Measurements from ENCODE around the gene PRR22. TPM values are rescaled to one million over a fixed set of nuclear protein-coding genes. Genes with fewer than 3 reads are reported as not detected.

PRR22 gene
- total and polyA plus RNA-seq, 9 of the 15 experiments (the other 6 are each of a cell fraction or from before 2014, with no cell fraction given): 0.03 to 12.0 (median 2.0) TPM; not detected in 1

DNA sequence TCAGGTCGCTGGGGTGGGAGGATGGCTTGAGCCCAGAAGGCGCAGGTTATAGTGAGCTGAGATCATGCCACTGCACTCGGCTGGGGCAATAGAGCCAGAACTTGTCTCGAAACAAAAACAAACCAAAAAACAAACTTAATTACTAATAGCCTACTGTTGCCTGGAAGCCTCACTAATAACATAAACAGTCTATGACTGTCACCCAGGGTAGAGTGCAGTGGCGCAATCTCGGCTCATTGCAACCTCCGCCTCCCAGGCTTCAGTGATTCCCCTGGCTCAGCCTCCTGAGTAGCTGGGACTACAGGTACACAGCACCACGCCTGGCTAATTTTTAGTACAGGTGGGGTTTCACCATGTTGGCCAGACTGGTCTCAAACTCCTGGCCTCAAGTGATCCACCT lies 46.1 kb downstream of the PRR22 start:
- peaks cover 10 to 44% of the 10 kb centered on the region in 2 experiments; a peak in 4 of 5 replicates for H3K27me3 ChIP-seq (ENCODE audit: control insufficient read depth in 2 of 2, insufficient read depth in 2 of 2, low read length in 2 of 2)
- CTCF ChIA-PET (ENCODE audit: low intra/inter-chr PET ratio): no interaction called here
- H4K20me1 ChIP-seq (replicated peaks; ENCODE audit: control insufficient read depth, insufficient read depth, low read length): no peaks in the 10 kb centered on the region
- no peak overlapping the region for H3K9ac ChIP-seq (ENCODE audit: insufficient read depth in 1 of 2, low read depth in 2 of 2, low read length in 2 of 2)
- DNase-seq (ENCODE audit: extremely low read depth in 1 of 4, low spot score in 3 of 4) (no peak), ATAC-seq (no peak), FAIRE-seq (no peak)
- no peaks in the 10 kb centered on the region for H3K9me1 ChIP-seq (ENCODE audit: control insufficient read depth, insufficient read depth, low read length)
- no peak overlapping the region for H2AFZ ChIP-seq (ENCODE audit: low read depth, low read length)
- H3K4me2 ChIP-seq (ENCODE audit: insufficient read depth, low read length): no peak overlapping the region
- intact Hi-C loops (cut with micrococcal nuclease): no loop called here
- H3K9me3 ChIP-seq (replicated peaks; ENCODE audit: control insufficient read depth, insufficient read depth, low read depth, low read length): peaks cover 3% of the 10 kb centered on the region; the same call in 1 of the 2 replicates
- POLR2A ChIA-PET: no interaction called here
- H3K4me3 ChIP-seq: no peak overlapping the region
- no peaks in the 10 kb centered on the region for H3K36me3 ChIP-seq (ENCODE audit: control insufficient read depth, insufficient read depth, low read length)
- no peaks in the 10 kb centered on the region; a peak in 1 of 5 replicates for H3K4me1 ChIP-seq (replicated peaks in 1 of 2; ENCODE audit: control insufficient read depth in 2 of 2, insufficient read depth in 2 of 2, low read length in 2 of 2)
- H3K79me2 ChIP-seq (ENCODE audit: control insufficient read depth, insufficient read depth, low read length): no peaks in the 10 kb centered on the region
- WGBS (ENCODE audit: insufficient coverage, low coverage, missing lambda C conversion rate): 9% methylated on average over 8 of the region's 8 CpGs
- no peak overlapping the region for H3K27ac ChIP-seq (ENCODE audit: extremely low read depth, low read depth, low read length)
- in situ Hi-C loops (cut with MboI): no loop called here
- BruUV-seq (replicated peaks): no TSS peak
- TF ChIP-seq, protein P1, sequence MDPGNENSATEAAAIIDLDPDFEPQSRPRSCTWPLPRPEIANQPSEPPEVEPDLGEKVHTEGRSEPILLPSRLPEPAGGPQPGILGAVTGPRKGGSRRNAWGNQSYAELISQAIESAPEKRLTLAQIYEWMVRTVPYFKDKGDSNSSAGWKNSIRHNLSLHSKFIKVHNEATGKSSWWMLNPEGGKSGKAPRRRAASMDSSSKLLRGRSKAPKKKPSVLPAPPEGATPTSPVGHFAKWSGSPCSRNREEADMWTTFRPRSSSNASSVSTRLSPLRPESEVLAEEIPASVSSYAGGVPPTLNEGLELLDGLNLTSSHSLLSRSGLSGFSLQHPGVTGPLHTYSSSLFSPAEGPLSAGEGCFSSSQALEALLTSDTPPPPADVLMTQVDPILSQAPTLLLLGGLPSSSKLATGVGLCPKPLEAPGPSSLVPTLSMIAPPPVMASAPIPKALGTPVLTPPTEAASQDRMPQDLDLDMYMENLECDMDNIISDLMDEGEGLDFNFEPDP (CRISPR knock-in tag; IDR thresholded peaks at IDR 0.05): no peak
- TF ChIP-seq ZNF212 (CRISPR knock-in tag; IDR thresholded peaks at IDR 0.05): no peak
- no peak for TF ChIP-seq DEAF1 (CRISPR knock-in tag; IDR thresholded peaks at IDR 0.05)
- TF ChIP-seq CEBPG (CRISPR knock-in tag; IDR thresholded peaks at IDR 0.05): no peak
- TF ChIP-seq CEBPG (tag; conservative IDR thresholded peaks at IDR 0.05 in 1 of 2, IDR thresholded peaks at IDR 0.05 in 1 of 2): peak in 1 of 2 experiments; percentile 7; a peak in 1 of 4 replicates
- TF ChIP-seq NFATC3 (IDR thresholded peaks at IDR 0.05): no peak
- no peak for TF ChIP-seq BRF1 (IDR thresholded peaks at IDR 0.05; ENCODE audit: borderline replicate concordance, extremely low read depth, insufficient read length)
- no peak for TF ChIP-seq SIN3B (IDR thresholded peaks at IDR 0.05; ENCODE audit: low read depth)
- TF ChIP-seq, protein P2, sequence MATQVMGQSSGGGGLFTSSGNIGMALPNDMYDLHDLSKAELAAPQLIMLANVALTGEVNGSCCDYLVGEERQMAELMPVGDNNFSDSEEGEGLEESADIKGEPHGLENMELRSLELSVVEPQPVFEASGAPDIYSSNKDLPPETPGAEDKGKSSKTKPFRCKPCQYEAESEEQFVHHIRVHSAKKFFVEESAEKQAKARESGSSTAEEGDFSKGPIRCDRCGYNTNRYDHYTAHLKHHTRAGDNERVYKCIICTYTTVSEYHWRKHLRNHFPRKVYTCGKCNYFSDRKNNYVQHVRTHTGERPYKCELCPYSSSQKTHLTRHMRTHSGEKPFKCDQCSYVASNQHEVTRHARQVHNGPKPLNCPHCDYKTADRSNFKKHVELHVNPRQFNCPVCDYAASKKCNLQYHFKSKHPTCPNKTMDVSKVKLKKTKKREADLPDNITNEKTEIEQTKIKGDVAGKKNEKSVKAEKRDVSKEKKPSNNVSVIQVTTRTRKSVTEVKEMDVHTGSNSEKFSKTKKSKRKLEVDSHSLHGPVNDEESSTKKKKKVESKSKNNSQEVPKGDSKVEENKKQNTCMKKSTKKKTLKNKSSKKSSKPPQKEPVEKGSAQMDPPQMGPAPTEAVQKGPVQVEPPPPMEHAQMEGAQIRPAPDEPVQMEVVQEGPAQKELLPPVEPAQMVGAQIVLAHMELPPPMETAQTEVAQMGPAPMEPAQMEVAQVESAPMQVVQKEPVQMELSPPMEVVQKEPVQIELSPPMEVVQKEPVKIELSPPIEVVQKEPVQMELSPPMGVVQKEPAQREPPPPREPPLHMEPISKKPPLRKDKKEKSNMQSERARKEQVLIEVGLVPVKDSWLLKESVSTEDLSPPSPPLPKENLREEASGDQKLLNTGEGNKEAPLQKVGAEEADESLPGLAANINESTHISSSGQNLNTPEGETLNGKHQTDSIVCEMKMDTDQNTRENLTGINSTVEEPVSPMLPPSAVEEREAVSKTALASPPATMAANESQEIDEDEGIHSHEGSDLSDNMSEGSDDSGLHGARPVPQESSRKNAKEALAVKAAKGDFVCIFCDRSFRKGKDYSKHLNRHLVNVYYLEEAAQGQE (IDR thresholded peaks at IDR 0.05; ENCODE audit: borderline replicate concordance): no peak
- TF ChIP-seq, protein P2 (CRISPR knock-in tag; IDR thresholded peaks at IDR 0.05; ENCODE audit: low read depth): no peak
- no peak for TF ChIP-seq XRCC4 (IDR thresholded peaks at IDR 0.05; ENCODE audit: extremely low read depth, insufficient read depth, insufficient read length)

Measured in K562 (cell line).